Activated CD8-positive, alpha-beta T cell treated with anti-CD3 and anti-CD28 coated beads for 36 hours (primary cell): ENCODE data around the gene NKAIN2. TPM values are rescaled to one million over a fixed set of nuclear protein-coding genes. Genes with fewer than 3 reads are reported as not detected.

Source experiments
- ATAC-seq: fragments of 200-7000 bp; cut with Tn5 transposase; one replicate; pipeline ENCODE4 v1.10.0; 2021; ENCODE audit warnings: mild to moderate bottlenecking, moderate library complexity
- CTCF ChIA-PET: fragments of 350-600 bp; sonication (Branson Sonifier 250); formaldehyde crosslinking; loops from one replicate; lab custom pipeline; 2021; ENCODE audit warnings: antibody characterized with exemption; lab: Charles Lee
- POLR2A ChIA-PET: fragments of 350-600 bp; sonication (Branson Sonifier 250); formaldehyde crosslinking; loops from one replicate; lab custom pipeline; 2021; ENCODE audit warnings: antibody characterized with exemption; lab: Charles Lee
- DNase-seq: peaks from one replicate; pipeline ENCODE4 v3.0.0-alpha.2; 2020
- H3K27ac Mint-ChIP-seq: one replicate; pipeline ENCODE4 v1.8.0; 2021; ENCODE audit warnings: mild to moderate bottlenecking, mixed read lengths
- H3K27me3 Mint-ChIP-seq: one replicate; pipeline ENCODE4 v1.8.0; 2021; ENCODE audit warnings: mixed read lengths
- H3K36me3 Mint-ChIP-seq: one replicate; pipeline ENCODE4 v1.8.0; 2021; ENCODE audit warnings: low read depth, mixed read lengths
- H3K4me1 Mint-ChIP-seq: one replicate; pipeline ENCODE4 v1.8.0; 2021; ENCODE audit warnings: low read depth, mixed read lengths
- H3K4me3 Mint-ChIP-seq: one replicate; pipeline ENCODE4 v1.8.0; 2021; ENCODE audit warnings: mild to moderate bottlenecking, moderate library complexity, mixed read lengths
- H3K9me3 Mint-ChIP-seq: one replicate; pipeline ENCODE4 v1.8.0; 2021; ENCODE audit warnings: mixed read lengths
- CTCF ChIP-seq: fragments of 200-600 bp; IDR thresholded peaks from one replicate; pipeline ENCODE4 v1.8.0; 2022; ENCODE audit warnings: antibody characterized with exemption, mild to moderate bottlenecking
- intact Hi-C: fragments of 100-400 bp; cut with micrococcal nuclease; formaldehyde crosslinking; loops from one replicate; pipeline ENCODE4 v1.10.0; 2022
- total RNA-seq, 2 experiments: library from RNA; stranded (reverse); gene quantifications; one replicate each; pipeline ENCODE4 v1.2.3, GENCODE V29; 2021

NKAIN2 gene
- total RNA-seq, 2 experiments from 2014 or later: not detected

GRCh38 chr6:123801067-123801466 lies 2.6 kb upstream of the NKAIN2 start:
- Mint-ChIP-seq H3K4me1 (peaks cover 10% of the 10 kb centered on the region), H3K36me3 (no peaks in the 10 kb centered on the region), H3K27me3 (peaks cover 33% of the 10 kb centered on the region), H3K27ac (no peak overlapping the region), H3K9me3 (no peaks in the 10 kb centered on the region), H3K4me3 (no peak overlapping the region)
- no peak for TF ChIP-seq CTCF
- no peak for DNase-seq
- no peak for ATAC-seq
- POLR2A ChIA-PET: no interaction called here
- intact Hi-C loops: loop anchor here (10.0 kb wide), 1 partner anchor 1054 kb away; no protein-coding TSS in a partner anchor
- CTCF ChIA-PET: interaction anchor here (2.4 kb wide), 1 partner anchor 10 kb away, joined by 14 read pairs; no protein-coding TSS in a partner anchor

- CTCF ChIA-PET: interaction anchor here (0.7 to 2.4 kb wide), 13 partner anchors 11 to 1314 kb away, joined by 3 to 14 read pairs (median 4); no protein-coding TSS in a partner anchor
- H3K4me3 Mint-ChIP-seq: no peak overlapping the region
- H3K36me3 Mint-ChIP-seq: no peaks in the 10 kb centered on the region
- no peaks in the 10 kb centered on the region for H3K9me3 Mint-ChIP-seq
- POLR2A ChIA-PET: no interaction called here
- ATAC-seq (peak; percentile 17), DNase-seq (no peak)
- no peak overlapping the region for H3K27ac Mint-ChIP-seq
- intact Hi-C loops: loop anchor here (10.0 kb wide), 1 partner anchor 1052 kb away; no protein-coding TSS in a partner anchor
- no peak for TF ChIP-seq CTCF
- peaks cover 10% of the 10 kb centered on the region for H3K4me1 Mint-ChIP-seq
- H3K27me3 Mint-ChIP-seq: peaks cover 37% of the 10 kb centered on the region
Measured at GRCh38 chr6:123802351-123802696, 1.3 kb upstream of the NKAIN2 start.

- Mint-ChIP-seq H3K4me3 (peak overlapping the region; percentile 46), H3K36me3 (no peaks in the 10 kb centered on the region), H3K27me3 (peaks cover 39% of the 10 kb centered on the region), H3K27ac (no peak overlapping the region), H3K4me1 (peaks cover 10% of the 10 kb centered on the region), H3K9me3 (no peaks in the 10 kb centered on the region)
- DNase-seq (peak; percentile 78), ATAC-seq (peak; percentile 96)
- ChIA-PET POLR2A (no interaction called here), CTCF (interaction anchor here (0.7 to 2.4 kb wide), 13 partner anchors 12 to 1313 kb away, joined by 3 to 14 read pairs (median 4); no protein-coding TSS in a partner anchor)
- peak; percentile 72 for TF ChIP-seq CTCF
- intact Hi-C loops: loop anchor here (10.0 kb wide), 1 partner anchor 1052 kb away; no protein-coding TSS in a partner anchor
Measured at GRCh38 chr6:123802697-123803503, 765 bp upstream of the NKAIN2 start.

GRCh38 chr6:123804014-123804786 lies 535 bp downstream of the NKAIN2 start:
- no peak for TF ChIP-seq CTCF
- ATAC-seq (no peak), DNase-seq (no peak)
- ChIA-PET CTCF (no interaction called here), POLR2A (no interaction called here)
- intact Hi-C loops: loop anchor here (10.0 kb wide), 1 partner anchor 1051 kb away; no protein-coding TSS in a partner anchor
- Mint-ChIP-seq H3K36me3 (no peaks in the 10 kb centered on the region), H3K4me1 (peaks cover 10% of the 10 kb centered on the region), H3K9me3 (no peaks in the 10 kb centered on the region), H3K4me3 (peak overlapping the region; percentile 56), H3K27me3 (peaks cover 39% of the 10 kb centered on the region), H3K27ac (no peak overlapping the region)
